Erythroblast (primary cell): ENCODE data around the gene RHOBTB3.

ENCODE experiments used
- GATA1 ChIP-seq: IDR thresholded peaks from 2 replicates; pipeline ENCODE4 v1.6.1; 2011; ENCODE audit warnings: low read depth, mild to moderate bottlenecking, control low read depth, low read length, moderate library complexity
- POLR2A ChIP-seq: IDR thresholded peaks from 2 replicates; pipeline ENCODE4 v1.6.1; 2011; ENCODE audit warnings: mild to moderate bottlenecking, low read length

GRCh38 chr5:95815155-95815729, 84.1 kb downstream of the RHOBTB3 start:
- TF ChIP-seq POLR2A (no peak), GATA1 (no peak)
